Ishikawa (cell line): Measurements from ENCODE around the gene RALGAPA2.

Source experiments
- CEBPB ChIP-seq: IDR thresholded peaks from 2 replicates; pipeline ENCODE4 v1.6.1; 2012
- CREB1 ChIP-seq: IDR thresholded peaks from 2 replicates; pipeline ENCODE4 v1.6.1; 2012; ENCODE audit warnings: low read depth
- EGR1 ChIP-seq: IDR thresholded peaks from 2 replicates; pipeline ENCODE4 v1.6.1; 2012
- EP300 ChIP-seq: IDR thresholded peaks from 2 replicates; pipeline ENCODE4 v1.6.1; 2012; ENCODE audit warnings: borderline replicate concordance
- FOXM1 ChIP-seq: IDR thresholded peaks from 2 replicates; pipeline ENCODE4 v1.6.1; 2012; ENCODE audit warnings: low read depth, borderline replicate concordance
- NFIC ChIP-seq: IDR thresholded peaks from 2 replicates; pipeline ENCODE4 v1.6.1; 2012
- RAD21 ChIP-seq: IDR thresholded peaks from 2 replicates; pipeline ENCODE4 v1.6.1; 2012; ENCODE audit warnings: low read depth
- REST ChIP-seq: IDR thresholded peaks from 2 replicates; pipeline ENCODE4 v1.6.1; 2012; ENCODE audit warnings: low read depth, mild to moderate bottlenecking
- TAF1 ChIP-seq: IDR thresholded peaks from 2 replicates; pipeline ENCODE4 v1.6.1; 2012; ENCODE audit warnings: low read depth, mild to moderate bottlenecking
- TCF12 ChIP-seq: IDR thresholded peaks from 2 replicates; pipeline ENCODE4 v1.6.1; 2012; ENCODE audit warnings: low read depth
- TEAD4 ChIP-seq: IDR thresholded peaks from 2 replicates; pipeline ENCODE4 v1.6.1; 2012
- USF1 ChIP-seq: IDR thresholded peaks from 2 replicates; pipeline ENCODE4 v1.6.1; 2012
- YY1 ChIP-seq: IDR thresholded peaks from 2 replicates; pipeline ENCODE4 v1.6.1; 2012; ENCODE audit warnings: low read depth
- ZBTB7A ChIP-seq: IDR thresholded peaks from 2 replicates; pipeline ENCODE4 v1.6.1; 2012; ENCODE audit warnings: low read depth
- TF ChIP-seq, protein P1 (sequence below): IDR thresholded peaks from 2 replicates; pipeline ENCODE4 v1.6.1; 2012

Gene RALGAPA2

GRCh38 chr20:20435453-20435852 is 277.0 kb downstream of the RALGAPA2 start:
- TF ChIP-seq FOXM1 = no peak

DNA sequence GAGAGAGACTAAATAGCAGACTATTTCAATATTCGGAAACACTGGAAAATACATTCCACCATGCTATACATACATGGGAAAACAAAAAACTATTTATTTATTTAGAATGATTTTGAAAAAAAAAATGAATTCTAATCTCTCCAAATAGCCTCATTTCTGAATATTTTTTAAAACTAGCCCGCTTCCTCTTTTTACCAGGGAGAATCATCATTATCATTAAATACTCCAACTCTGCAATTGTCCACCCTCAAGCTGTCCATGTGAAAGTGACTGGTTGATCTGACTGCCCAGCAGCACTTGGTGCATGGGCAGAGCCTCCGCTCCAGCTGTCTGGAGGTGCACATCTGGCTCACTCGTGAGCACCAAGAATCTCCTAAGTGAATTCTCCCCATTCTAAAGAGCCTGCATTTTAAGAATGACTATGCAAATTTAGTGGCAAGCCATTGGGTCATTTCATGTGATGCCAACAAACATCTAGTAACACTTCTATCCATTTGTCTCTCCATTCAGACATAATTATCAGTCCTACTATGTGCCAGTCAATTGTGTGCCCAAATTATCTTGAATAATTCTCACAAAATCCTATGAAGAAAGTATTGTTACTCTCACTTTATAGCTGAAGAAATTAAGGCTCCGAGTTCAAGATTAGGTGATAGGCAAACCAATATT is 279.7 kb downstream of the RALGAPA2 start:
- TF ChIP-seq USF1 (no peak), TAF1 (no peak), ZBTB7A (no peak), FOXM1 (no peak), TEAD4 (no peak), REST (no peak), YY1 (no peak), EGR1 (no peak), RAD21 (no peak), NFIC (no peak), EP300 (no peak), CEBPB (no peak), TCF12 (no peak), CREB1 (no peak)
- TF ChIP-seq, protein P1, sequence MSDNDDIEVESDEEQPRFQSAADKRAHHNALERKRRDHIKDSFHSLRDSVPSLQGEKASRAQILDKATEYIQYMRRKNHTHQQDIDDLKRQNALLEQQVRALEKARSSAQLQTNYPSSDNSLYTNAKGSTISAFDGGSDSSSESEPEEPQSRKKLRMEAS = no peak

- no peak for TF ChIP-seq EP300
- no peak for TF ChIP-seq YY1
- no peak for TF ChIP-seq FOXM1
- no peak for TF ChIP-seq USF1
- TF ChIP-seq NFIC = no peak
- no peak for TF ChIP-seq REST
- TF ChIP-seq RAD21 = no peak
- no peak for TF ChIP-seq TAF1
- TF ChIP-seq TCF12 = no peak
- TF ChIP-seq EGR1 = no peak
- no peak for TF ChIP-seq CEBPB
- TF ChIP-seq CREB1 = no peak
These were observed 282.4 kb downstream of the RALGAPA2 start for GRCh38 chr20:20430066-20430465.

GRCh38 chr20:20428067-20428466 is 284.4 kb downstream of the RALGAPA2 start:
- TF ChIP-seq USF1 (no peak), ZBTB7A (no peak), CREB1 (no peak), EP300 (no peak), EGR1 (no peak), YY1 (no peak), TCF12 (no peak), CEBPB (no peak), NFIC (no peak), RAD21 (no peak), FOXM1 (no peak), REST (no peak), TAF1 (no peak), TEAD4 (no peak)
- TF ChIP-seq, protein P1 = no peak
